Activated T-helper 9 cell treated with anti-CD3 and anti-CD28 coated beads, Interleukin-2, amount 50 U/mL, for 16 hours (primary cell): Measurements from ENCODE around the gene AIPL1.
"Not testable (repeated sequence)": the region's sequence is repeated elsewhere in the genome, so short reads cannot be mapped to it uniquely, and the experiment has no call there.

Experiments
- DNase-seq: peaks from one replicate; pipeline ENCODE4 v3.0.0-alpha.2; 2020; ENCODE audit warnings: low read depth

AIPL1 gene

GRCh38 chr17:6435051-6435450 is at the start of gene AIPL1:
Gene AIPL1, minus strand, starts transcription at chr17:6435121. Its CDS starts 17 bp downstream, at chr17:6435104.
- no peak for DNase-seq

GRCh38 chr17:6483507-6483906 is 48.6 kb upstream of the AIPL1 start:
- no peak for DNase-seq

- not testable (repeated sequence) for DNase-seq
These were observed 47.9 kb upstream of the AIPL1 start for GRCh38 chr17:6482796-6483195.

- no peak for DNase-seq
These were observed 47.2 kb upstream of the AIPL1 start for GRCh38 chr17:6482105-6482455.

GRCh38 chr17:6480303-6480675 is 45.4 kb upstream of the AIPL1 start:
- DNase-seq: no peak

- no peak for DNase-seq
These were observed 44.8 kb upstream of the AIPL1 start for GRCh38 chr17:6479622-6480302.

GRCh38 chr17:6478486-6478885 is 43.6 kb upstream of the AIPL1 start:
- no peak for DNase-seq

GRCh38 chr17:6477831-6478383 is 43.0 kb upstream of the AIPL1 start:
- no peak for DNase-seq

GRCh38 chr17:6476810-6477179 is 41.9 kb upstream of the AIPL1 start:
- DNase-seq: no peak

- no peak for DNase-seq
These were observed 41.3 kb upstream of the AIPL1 start for GRCh38 chr17:6476076-6476809.

GRCh38 chr17:6475411-6475810 is 40.5 kb upstream of the AIPL1 start:
- DNase-seq: no peak

GRCh38 chr17:6474906-6475305 is 40.0 kb upstream of the AIPL1 start:
- DNase-seq: no peak

- no peak for DNase-seq
These were observed 39.5 kb upstream of the AIPL1 start for GRCh38 chr17:6474376-6474775.

GRCh38 chr17:6473128-6473767 is 38.3 kb upstream of the AIPL1 start:
- DNase-seq: peak; percentile 37

- no peak for DNase-seq
These were observed 37.6 kb upstream of the AIPL1 start for GRCh38 chr17:6472517-6472916.

- no peak for DNase-seq
These were observed 36.9 kb upstream of the AIPL1 start for GRCh38 chr17:6471531-6472465.

GRCh38 chr17:6470751-6471521 is 36.0 kb upstream of the AIPL1 start:
- no peak for DNase-seq

GRCh38 chr17:6470146-6470718 is 35.3 kb upstream of the AIPL1 start:
- DNase-seq: no peak

GRCh38 chr17:6468051-6468790 is 33.3 kb upstream of the AIPL1 start:
- no peak for DNase-seq

- no peak for DNase-seq
These were observed 32.6 kb upstream of the AIPL1 start for GRCh38 chr17:6467567-6467966.
